Tibial nerve (tissue), 4 donors: ENCODE data around the gene SH3TC2. TPM values are rescaled to one million over a fixed set of nuclear protein-coding genes. Genes with fewer than 3 reads are reported as not detected.
A peak's percentile ranks its signal among the peaks of the same experiment; 100 is the strongest.

Experiments used
- DNase-seq, 2 donors: peaks; one replicate each; pipeline ENCODE4 v3.0.0-alpha.2; 2019; ENCODE audit warnings: low spot score in 2 of 2
- H3K27ac ChIP-seq, 4 donors: fragments of 200-600 bp; sonication (generic) in 3 of 4; one replicate each; pipeline ENCODE4 v1.5.1; 2017 to 2019; ENCODE audit warnings: mild to moderate bottlenecking in 1 of 4
- H3K27me3 ChIP-seq, 2 donors: fragments of 200-600 bp; sonication (generic) in 1 of 2; one replicate each; pipeline versions ENCODE4 v1.5.1 to v1.6.0; 2017 to 2019
- H3K36me3 ChIP-seq, 3 donors: fragments of 200-600 bp; sonication (generic); one replicate each; pipeline ENCODE4 v1.5.1; 2018 to 2019
- H3K4me1 ChIP-seq, 4 donors: fragments of 200-600 bp; sonication (generic) in 3 of 4; one replicate each; pipeline ENCODE4 v1.5.1; 2017 to 2019
- H3K4me3 ChIP-seq, 4 donors: fragments of 200-600 bp; sonication (generic) in 3 of 4; one replicate each; pipeline ENCODE4 v1.5.1; 2017 to 2019; ENCODE audit warnings: mild to moderate bottlenecking in 1 of 4, moderate library complexity in 1 of 4
- H3K9me3 ChIP-seq, 4 donors: fragments of 200-600 bp; sonication (generic) in 3 of 4; one replicate each; pipeline ENCODE4 v1.5.1; 2017 to 2019
- EP300 ChIP-seq, 2 donors: sonication (generic); formaldehyde crosslinking; IDR thresholded peaks; one replicate each; pipeline ENCODE4 v1.6.1; 2017; ENCODE audit warnings: antibody characterized with exemption in 2 of 2, mild to moderate bottlenecking in 1 of 2
- POLR2A ChIP-seq, 2 donors: fragments of 450-650 bp; IDR thresholded peaks; one replicate each; pipeline ENCODE4 v1.6.1; 2017; ENCODE audit warnings: antibody characterized with exemption in 2 of 2, mild to moderate bottlenecking in 2 of 2, moderate library complexity in 2 of 2
- WGBS, 2 donors: methylation state at CpG; one replicate each; pipeline ENCODE4 v1.1.5; 2018; 5-methylcytosine and 5-hydroxymethylcytosine counted together
- small RNA-seq: library from RNA; depleted of rRNA; stranded (forward); fragments of <200 nt; gene quantifications from one replicate; pipeline ENCODE3, GENCODE V24; 2016
- total RNA-seq, 4 donors: library from RNA; depleted of rRNA; stranded (reverse); fragments of >200 nt; gene quantifications; one replicate each; pipeline ENCODE4 v1.1.0, GENCODE V29; 2016
- TF ChIP-seq, protein P1 (sequence below), 5 experiments: fragments of 200-600 bp in 3 of 5; fragments of 450-650 bp in 2 of 5; sonication (generic) in 3 of 5; IDR thresholded peaks; one replicate each; pipeline ENCODE4 v1.5.1; 2016 to 2019; ENCODE audit warnings: antibody characterized with exemption in 5 of 5, mild to moderate bottlenecking in 3 of 5, moderate library complexity in 2 of 5

SH3TC2 gene
- total RNA-seq, 4 donors from 2014 or later, result 37.2 to 92.1 (median 83.9) TPM

DNA sequence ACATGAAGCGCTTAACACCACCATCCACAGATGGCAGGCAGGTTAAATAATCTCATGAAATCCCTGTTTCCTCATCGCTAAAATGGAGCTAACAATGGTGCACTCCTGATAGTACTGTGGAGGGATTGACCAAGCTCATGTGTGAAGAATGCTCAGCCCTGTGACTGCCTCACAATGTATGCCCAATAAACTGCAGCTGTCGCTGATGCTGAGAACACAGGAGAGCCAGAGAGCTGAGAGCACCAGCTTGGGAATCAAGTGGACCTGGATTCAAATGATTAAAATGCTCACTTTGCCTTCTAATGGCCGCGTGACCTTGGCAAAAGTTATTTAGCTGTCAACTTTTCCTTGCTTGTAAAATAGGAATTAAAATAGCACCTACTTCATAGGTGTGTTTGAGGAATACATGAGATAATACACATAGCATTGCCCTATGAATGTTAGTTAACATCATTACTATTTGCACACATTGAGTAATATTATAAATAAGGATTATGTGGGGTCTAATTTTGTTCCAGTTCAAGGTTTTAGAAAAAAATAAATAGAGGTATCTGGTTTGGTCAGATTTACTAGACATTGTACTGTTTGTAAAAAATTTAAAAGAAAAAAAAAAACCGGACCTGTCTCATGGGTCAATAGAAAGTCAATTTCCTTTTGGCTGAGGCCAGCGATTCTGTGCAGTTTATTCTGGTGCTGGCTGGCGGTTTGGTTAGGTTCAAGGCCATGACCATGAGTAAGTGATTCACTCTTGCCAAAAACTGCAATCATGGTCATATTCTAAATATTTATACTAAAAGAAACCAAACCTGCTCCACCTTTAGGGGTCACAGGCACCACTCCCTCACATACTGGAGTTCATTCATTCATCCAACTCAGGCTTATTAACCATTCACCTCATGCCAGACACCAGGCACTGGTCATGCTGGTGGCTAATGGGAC, 101.3 kb downstream of the SH3TC2 start:
- H3K36me3 ChIP-seq, result no peaks in the 10 kb centered on the region
- DNase-seq, result no peak
- H3K4me1 ChIP-seq, result peaks cover 0 to 3% (median under 1%) of the 10 kb centered on the region in 4 donors
- H3K27ac ChIP-seq, result no peak overlapping the region
- no peaks in the 10 kb centered on the region for H3K27me3 ChIP-seq
- no peaks in the 10 kb centered on the region for H3K9me3 ChIP-seq
- no peak overlapping the region for H3K4me3 ChIP-seq
- WGBS, 2 donors, result 82 to 87% methylated on average over 8 of the region's 8 CpGs
- TF ChIP-seq, protein P1, sequence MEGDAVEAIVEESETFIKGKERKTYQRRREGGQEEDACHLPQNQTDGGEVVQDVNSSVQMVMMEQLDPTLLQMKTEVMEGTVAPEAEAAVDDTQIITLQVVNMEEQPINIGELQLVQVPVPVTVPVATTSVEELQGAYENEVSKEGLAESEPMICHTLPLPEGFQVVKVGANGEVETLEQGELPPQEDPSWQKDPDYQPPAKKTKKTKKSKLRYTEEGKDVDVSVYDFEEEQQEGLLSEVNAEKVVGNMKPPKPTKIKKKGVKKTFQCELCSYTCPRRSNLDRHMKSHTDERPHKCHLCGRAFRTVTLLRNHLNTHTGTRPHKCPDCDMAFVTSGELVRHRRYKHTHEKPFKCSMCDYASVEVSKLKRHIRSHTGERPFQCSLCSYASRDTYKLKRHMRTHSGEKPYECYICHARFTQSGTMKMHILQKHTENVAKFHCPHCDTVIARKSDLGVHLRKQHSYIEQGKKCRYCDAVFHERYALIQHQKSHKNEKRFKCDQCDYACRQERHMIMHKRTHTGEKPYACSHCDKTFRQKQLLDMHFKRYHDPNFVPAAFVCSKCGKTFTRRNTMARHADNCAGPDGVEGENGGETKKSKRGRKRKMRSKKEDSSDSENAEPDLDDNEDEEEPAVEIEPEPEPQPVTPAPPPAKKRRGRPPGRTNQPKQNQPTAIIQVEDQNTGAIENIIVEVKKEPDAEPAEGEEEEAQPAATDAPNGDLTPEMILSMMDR (IDR thresholded peaks at IDR 0.05), result no peak
- no peak for TF ChIP-seq POLR2A (IDR thresholded peaks at IDR 0.05)
- TF ChIP-seq EP300 (IDR thresholded peaks at IDR 0.05), result no peak

DNA sequence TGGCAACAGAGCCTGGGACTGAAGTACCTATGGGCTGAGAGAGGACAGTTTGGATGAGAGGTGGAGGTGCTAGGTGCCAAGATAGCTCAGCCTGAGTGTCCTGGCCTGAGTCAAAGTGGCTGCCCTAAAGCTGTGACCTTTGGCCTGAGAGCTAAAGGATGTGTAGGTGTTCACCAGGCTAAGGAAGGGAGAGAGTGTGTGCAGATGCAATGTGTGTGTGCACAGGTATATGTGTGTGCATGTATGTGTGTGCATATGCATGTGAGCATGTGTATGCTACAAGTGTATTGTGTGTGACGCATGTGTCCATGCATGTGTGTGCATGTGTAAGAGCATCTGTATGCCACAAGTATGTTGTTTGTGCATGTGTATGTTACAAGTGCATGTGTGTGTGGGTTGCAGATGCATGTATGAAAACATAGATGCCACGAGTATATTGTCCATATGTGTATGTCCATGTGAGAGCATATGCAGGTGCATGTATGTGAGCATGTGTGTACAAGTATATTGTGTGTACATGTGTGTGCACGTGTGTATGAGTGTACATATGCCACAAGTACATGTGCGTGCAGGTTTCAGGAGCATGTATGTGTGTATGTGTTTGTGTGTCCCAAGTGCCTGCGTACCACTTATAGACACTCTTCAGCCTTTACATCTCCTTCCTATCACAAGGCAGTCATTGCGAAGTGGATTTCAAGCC, 102.6 kb downstream of the SH3TC2 start:
- no peak overlapping the region for H3K4me3 ChIP-seq
- DNase-seq, result no peak
- H3K9me3 ChIP-seq, result no peaks in the 10 kb centered on the region
- 96 to 97% methylated on average over 6 of the region's 6 CpGs for WGBS, 2 donors
- TF ChIP-seq POLR2A (IDR thresholded peaks at IDR 0.05) (no peak), EP300 (IDR thresholded peaks at IDR 0.05) (no peak)
- TF ChIP-seq, protein P1 (IDR thresholded peaks at IDR 0.05), result no peak
- no peaks in the 10 kb centered on the region for H3K36me3 ChIP-seq
- H3K4me1 ChIP-seq, result peaks cover 0 to 3% (median 0%) of the 10 kb centered on the region in 4 donors
- H3K27me3 ChIP-seq, result no peaks in the 10 kb centered on the region
- no peak overlapping the region for H3K27ac ChIP-seq

DNA sequence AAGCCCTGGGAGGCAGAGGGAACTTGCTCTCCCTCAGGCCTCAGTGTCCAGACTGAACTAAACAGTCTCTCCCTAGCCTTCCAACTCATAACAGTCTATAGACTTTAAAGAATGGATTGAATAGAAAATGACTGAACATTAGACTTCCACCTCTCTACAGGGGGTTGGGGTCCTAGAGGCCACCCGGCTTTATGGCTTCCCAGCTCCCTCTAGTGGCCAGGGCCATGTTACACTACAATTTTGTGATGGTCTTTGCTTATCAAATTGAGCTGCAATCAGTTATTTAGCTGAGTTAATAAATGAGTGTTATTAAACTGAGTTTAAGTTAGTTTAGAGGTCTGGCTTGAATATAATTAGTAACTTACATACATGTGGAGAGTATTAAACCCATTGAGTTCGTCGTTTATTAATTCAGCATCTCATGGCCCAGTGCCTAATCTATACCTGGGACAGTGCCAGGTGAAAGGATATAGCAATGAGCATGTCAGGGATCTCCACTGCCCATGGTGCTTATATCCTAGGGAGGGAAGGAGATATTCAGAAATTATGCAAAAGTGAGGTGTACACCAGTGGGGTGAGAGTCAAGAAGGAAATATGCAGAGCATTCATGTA, 105.2 kb downstream of the SH3TC2 start:
- WGBS, 2 donors, result 17 to 22% methylated on average over 3 of the region's 3 CpGs
- no peaks in the 10 kb centered on the region for H3K27me3 ChIP-seq
- H3K4me3 ChIP-seq, result no peak overlapping the region
- no peak overlapping the region for H3K27ac ChIP-seq
- DNase-seq, result peak in 1 of 2 donors; percentile 37
- H3K9me3 ChIP-seq, result no peaks in the 10 kb centered on the region
- H3K4me1 ChIP-seq, result peaks cover 0 to 3% (median 0%) of the 10 kb centered on the region in 4 donors
- H3K36me3 ChIP-seq, result no peaks in the 10 kb centered on the region
- TF ChIP-seq, protein P1 (IDR thresholded peaks at IDR 0.05), result peak; percentile 38 to 63 (median 55)
- no peak for TF ChIP-seq EP300 (IDR thresholded peaks at IDR 0.05)

DNA sequence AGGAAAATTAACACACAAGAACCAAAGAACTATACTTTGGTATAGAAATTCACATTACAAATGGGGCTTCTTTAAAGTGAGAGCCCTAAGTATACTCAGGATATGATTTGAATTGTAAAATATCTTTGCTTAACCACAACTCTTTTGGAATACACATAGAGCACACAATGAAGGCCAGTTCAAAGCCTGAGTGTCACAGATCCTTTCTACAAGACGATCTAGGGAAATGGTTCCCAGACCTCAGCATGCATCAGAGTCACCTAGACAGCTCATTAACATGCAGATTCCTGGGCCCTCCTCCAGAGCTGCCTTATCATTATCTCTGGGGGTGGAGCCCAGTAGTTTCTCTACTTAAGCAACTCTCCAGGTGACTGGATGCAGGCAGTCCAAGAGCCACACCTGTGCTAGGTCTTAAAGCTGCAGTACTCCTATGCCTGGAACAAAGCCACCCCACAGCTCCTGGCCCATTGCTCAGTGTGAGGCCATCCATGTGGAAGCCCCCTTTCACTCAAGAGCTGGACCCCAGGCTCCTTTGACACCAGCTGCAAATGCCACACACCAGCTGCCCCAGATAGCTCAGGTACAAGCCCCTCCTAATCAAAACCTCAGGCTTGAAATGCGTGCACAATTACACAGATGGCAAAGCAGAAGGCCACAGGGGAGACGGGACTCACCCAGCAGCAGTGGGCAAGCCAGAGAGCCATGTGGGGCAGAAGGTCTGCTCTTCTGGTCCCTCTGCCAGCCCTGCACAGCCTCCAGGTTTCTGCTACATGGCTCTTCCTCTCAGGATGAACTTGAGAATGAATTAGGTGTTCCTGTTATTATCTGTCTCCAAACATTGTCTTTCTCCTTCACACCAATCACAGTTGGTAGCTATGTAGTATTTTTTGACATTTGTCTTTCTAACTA, 106.1 kb downstream of the SH3TC2 start:
- no peaks in the 10 kb centered on the region for H3K27me3 ChIP-seq
- TF ChIP-seq POLR2A (IDR thresholded peaks at IDR 0.05), result no peak
- 79 to 90% methylated on average over 3 of the region's 3 CpGs for WGBS, 2 donors
- no peak for DNase-seq
- H3K4me3 ChIP-seq, result no peak overlapping the region
- no peak overlapping the region for H3K27ac ChIP-seq
- no peaks in the 10 kb centered on the region for H3K4me1 ChIP-seq
- no peaks in the 10 kb centered on the region for H3K36me3 ChIP-seq
- no peaks in the 10 kb centered on the region for H3K9me3 ChIP-seq

Small RNA genes within 50 kb of the gene (small RNA-seq; reads per million reads assigned to genes)
- gene MIR584 (37.3 reads per million, percentile 94 among the genes with 10 or more reads in this experiment), gene RNU6-732P (not detected)

Other genes starting within 250 kb of the SH3TC2 start
- 1 to 10 TPM; 4.8 to 9.8 (median 6.2) TPM for gene ADRB2, start 236.5 kb downstream of the SH3TC2 start, total RNA-seq
- gene ABLIM3, start 78.4 kb upstream of the SH3TC2 start, total RNA-seq, result 10 to 100 TPM; 50.3 to 75.3 (median 52.3) TPM
- gene AFAP1L1, start 208.8 kb upstream of the SH3TC2 start, total RNA-seq, result 10 to 100 TPM; 40.8 to 93.5 (median 91.6) TPM